DND-41 (cell line): Measurements from ENCODE around the gene MYO1E.

ENCODE experiments used
- ATAC-seq: fragments of 200-7000 bp; cut with Tn5 transposase; 3 replicates; pipeline ENCODE4 v1.9.1; 2021; ENCODE audit warnings: low read depth; ENCODE audit not compliant: insufficient read depth
- DNase-seq: peaks from one replicate; pipeline ENCODE4 v3.0.0-alpha.2; 2020
- H2AFZ ChIP-seq: 2 replicates; pipeline ENCODE4 v1.6.0; 2012; ENCODE audit warnings: low read depth, low read length
- H3K27ac ChIP-seq: 2 replicates; pipeline ENCODE4 v1.5.1; 2012; ENCODE audit warnings: low read length, inconsistent platforms
- H3K27me3 ChIP-seq: fragments of 200-600 bp; sonication (generic); 2 replicates; pipeline ENCODE4 v1.6.0; 2012; ENCODE audit warnings: low read length, mild to moderate bottlenecking, inconsistent platforms; ENCODE audit not compliant: insufficient read depth, poor library complexity
- H3K36me3 ChIP-seq: 2 replicates; pipeline ENCODE4 v1.5.1; 2012; ENCODE audit warnings: low read length, inconsistent platforms; ENCODE audit not compliant: insufficient read depth
- H3K4me1 ChIP-seq: 2 replicates; pipeline ENCODE4 v1.5.1; 2012; ENCODE audit warnings: mild to moderate bottlenecking, low read length; ENCODE audit not compliant: insufficient read depth
- H3K4me2 ChIP-seq: 2 replicates; pipeline ENCODE4 v1.6.0; 2012; ENCODE audit warnings: mild to moderate bottlenecking, moderate library complexity, low read length, inconsistent platforms; ENCODE audit not compliant: insufficient read depth
- H3K4me3 ChIP-seq, 2 experiments: fragments of 200-600 bp in 1 of 2; shearing (Covaris generic) in 1 of 2; 2 replicates each; pipeline ENCODE4 v1.5.1; 2012 to 2016; ENCODE audit warnings: inconsistent platforms in 2 of 2, low read length in 2 of 2, mild to moderate bottlenecking in 2 of 2, low read depth in 1 of 2, moderate library complexity in 1 of 2
- H3K79me2 ChIP-seq: 2 replicates; pipeline ENCODE4 v1.6.0; 2012; ENCODE audit warnings: low read length, inconsistent platforms; ENCODE audit not compliant: insufficient read depth
- H3K9ac ChIP-seq: 2 replicates; pipeline ENCODE4 v1.6.0; 2012; ENCODE audit warnings: low read depth, mild to moderate bottlenecking, inconsistent platforms, low read length, moderate library complexity
- H3K9me3 ChIP-seq: 2 replicates; pipeline ENCODE4 v1.5.1; 2012; ENCODE audit warnings: low read length, moderate library complexity, mild to moderate bottlenecking, inconsistent platforms; ENCODE audit not compliant: insufficient read depth, severe bottlenecking
- H4K20me1 ChIP-seq: 2 replicates; pipeline ENCODE4 v1.6.0; 2012; ENCODE audit warnings: low read length; ENCODE audit not compliant: insufficient read depth
- CTCF ChIP-seq: IDR thresholded peaks from 2 replicates; pipeline ENCODE4 v1.5.1; 2012; ENCODE audit warnings: borderline replicate concordance, low read length, moderate library complexity, mild to moderate bottlenecking; ENCODE audit not compliant: poor library complexity, severe bottlenecking; ENCODE audit errors: extremely low read depth
- EZH2 ChIP-seq: IDR thresholded peaks from 3 replicates; pipeline ENCODE4 v1.6.1; 2012; ENCODE audit warnings: borderline replicate concordance, low read depth, mild to moderate bottlenecking, moderate library complexity, low read length, inconsistent platforms; ENCODE audit not compliant: severe bottlenecking

The MYO1E gene

DNA sequence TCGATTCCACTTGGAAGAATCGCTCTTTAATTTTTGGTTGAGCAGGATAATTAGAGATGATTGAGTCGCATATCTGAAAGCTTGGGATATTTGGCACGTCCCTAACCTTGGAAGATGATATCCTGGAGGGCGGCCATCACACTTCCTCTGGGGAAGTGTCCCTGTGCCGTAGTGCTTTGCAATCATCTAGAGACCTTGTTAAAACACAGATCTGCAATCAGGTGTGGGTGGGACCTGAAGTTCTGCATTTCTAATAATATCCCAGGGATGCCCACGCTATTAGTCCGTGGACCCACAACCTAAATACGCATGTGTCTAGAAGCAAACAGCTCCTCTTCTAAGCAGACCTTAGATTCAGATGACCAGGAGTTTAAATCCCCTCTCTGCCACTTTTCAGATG is 20.5 kb downstream of the MYO1E start:
- Histone ChIP-seq H3K4me3 (no peak overlapping the region), H3K27me3 (peaks cover 19% of the 10 kb centered on the region), H3K9me3 (no peaks in the 10 kb centered on the region), H3K4me2 (no peak overlapping the region), H4K20me1 (no peaks in the 10 kb centered on the region), H2AFZ (no peak overlapping the region), H3K4me1 (no peaks in the 10 kb centered on the region), H3K27ac (no peak overlapping the region), H3K79me2 (no peaks in the 10 kb centered on the region), H3K9ac (no peak overlapping the region), H3K36me3 (no peaks in the 10 kb centered on the region)
- TF ChIP-seq CTCF (no peak), EZH2 (no peak)
- DNase-seq (no peak), ATAC-seq (no peak)

GRCh38 chr15:59350421-59350732 is 22.3 kb downstream of the MYO1E start:
- Histone ChIP-seq H3K9ac (no peak overlapping the region), H3K27ac (no peak overlapping the region), H3K9me3 (no peaks in the 10 kb centered on the region), H2AFZ (no peak overlapping the region), H3K79me2 (no peaks in the 10 kb centered on the region), H3K4me1 (no peaks in the 10 kb centered on the region), H4K20me1 (no peaks in the 10 kb centered on the region), H3K4me2 (no peak overlapping the region), H3K36me3 (no peaks in the 10 kb centered on the region), H3K4me3 (no peak overlapping the region), H3K27me3 (peaks cover 14% of the 10 kb centered on the region)
- DNase-seq = no peak
- TF ChIP-seq EZH2 = no peak
- no peak for TF ChIP-seq CTCF
- ATAC-seq = no peak

DNA sequence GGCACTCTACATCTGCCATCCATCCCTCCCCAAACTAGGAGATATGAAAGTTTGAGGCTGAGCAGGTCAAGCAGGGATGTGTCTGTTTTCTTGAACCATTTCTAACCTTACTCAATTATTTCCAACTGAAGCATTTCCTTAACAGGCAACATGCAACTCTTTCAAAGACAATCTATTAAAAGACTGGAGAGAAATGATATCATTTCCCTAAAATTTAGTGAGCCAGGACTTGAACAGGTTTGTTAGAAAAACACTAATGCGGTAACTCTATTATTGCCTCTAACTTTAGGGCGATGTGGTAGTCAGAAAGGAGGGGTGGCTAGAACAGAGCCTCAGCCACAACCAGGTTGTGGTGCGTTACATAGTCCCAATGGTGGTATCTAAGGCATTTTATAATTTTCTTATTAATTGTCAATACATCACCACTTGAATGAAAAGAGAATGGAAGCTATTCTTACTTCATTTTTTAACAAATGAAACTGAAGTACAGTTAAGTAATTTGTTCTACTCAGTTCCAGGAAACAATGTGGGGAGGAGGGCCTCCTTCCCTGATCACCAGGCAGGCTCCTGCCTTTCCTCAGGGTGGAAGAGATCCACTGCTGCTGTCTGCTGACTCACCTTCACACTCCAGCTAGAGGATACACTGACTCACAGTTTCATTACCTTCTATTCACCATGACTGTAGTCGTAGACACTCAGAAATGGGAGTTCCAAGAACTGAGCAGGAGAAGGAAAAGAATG is 22.8 kb downstream of the MYO1E start:
- Histone ChIP-seq H3K27ac (no peak overlapping the region), H3K36me3 (no peaks in the 10 kb centered on the region), H3K27me3 (peaks cover 11% of the 10 kb centered on the region), H3K9ac (no peak overlapping the region), H3K4me2 (no peak overlapping the region), H3K4me3 (no peak overlapping the region), H3K4me1 (no peaks in the 10 kb centered on the region), H2AFZ (no peak overlapping the region), H3K9me3 (no peaks in the 10 kb centered on the region), H4K20me1 (no peaks in the 10 kb centered on the region), H3K79me2 (no peaks in the 10 kb centered on the region)
- DNase-seq = no peak
- TF ChIP-seq CTCF (no peak), EZH2 (no peak)
- no peak for ATAC-seq

DNA sequence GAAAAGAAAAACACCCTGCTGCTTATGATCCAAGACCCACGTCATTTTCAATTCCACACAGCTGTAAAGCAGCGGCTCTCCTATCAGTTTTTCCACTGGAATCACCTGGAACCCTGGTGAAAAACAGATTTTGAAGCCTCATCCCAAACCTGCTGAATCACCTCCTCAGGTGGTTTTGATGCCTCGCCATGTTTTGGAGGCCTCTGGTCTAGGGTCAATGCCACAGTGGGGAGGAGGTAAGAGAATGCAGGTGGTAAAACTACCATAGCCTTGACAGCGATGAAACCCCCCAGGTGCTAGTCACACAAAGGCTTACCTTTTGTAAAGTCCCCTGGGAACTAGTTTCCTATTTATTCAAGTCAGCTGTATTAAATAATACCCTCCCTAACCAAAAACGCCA is 24.8 kb downstream of the MYO1E start:
- Histone ChIP-seq H3K27ac (no peak overlapping the region), H3K9ac (no peak overlapping the region), H3K4me2 (no peak overlapping the region), H3K79me2 (no peaks in the 10 kb centered on the region), H2AFZ (no peak overlapping the region), H4K20me1 (no peaks in the 10 kb centered on the region), H3K36me3 (no peaks in the 10 kb centered on the region), H3K27me3 (peaks cover 3% of the 10 kb centered on the region), H3K4me3 (no peak overlapping the region), H3K4me1 (no peaks in the 10 kb centered on the region), H3K9me3 (no peaks in the 10 kb centered on the region)
- TF ChIP-seq EZH2 (no peak), CTCF (no peak)
- DNase-seq = no peak
- no peak for ATAC-seq
